ENCODE measurements around the gene PLXNA4.

DNA sequence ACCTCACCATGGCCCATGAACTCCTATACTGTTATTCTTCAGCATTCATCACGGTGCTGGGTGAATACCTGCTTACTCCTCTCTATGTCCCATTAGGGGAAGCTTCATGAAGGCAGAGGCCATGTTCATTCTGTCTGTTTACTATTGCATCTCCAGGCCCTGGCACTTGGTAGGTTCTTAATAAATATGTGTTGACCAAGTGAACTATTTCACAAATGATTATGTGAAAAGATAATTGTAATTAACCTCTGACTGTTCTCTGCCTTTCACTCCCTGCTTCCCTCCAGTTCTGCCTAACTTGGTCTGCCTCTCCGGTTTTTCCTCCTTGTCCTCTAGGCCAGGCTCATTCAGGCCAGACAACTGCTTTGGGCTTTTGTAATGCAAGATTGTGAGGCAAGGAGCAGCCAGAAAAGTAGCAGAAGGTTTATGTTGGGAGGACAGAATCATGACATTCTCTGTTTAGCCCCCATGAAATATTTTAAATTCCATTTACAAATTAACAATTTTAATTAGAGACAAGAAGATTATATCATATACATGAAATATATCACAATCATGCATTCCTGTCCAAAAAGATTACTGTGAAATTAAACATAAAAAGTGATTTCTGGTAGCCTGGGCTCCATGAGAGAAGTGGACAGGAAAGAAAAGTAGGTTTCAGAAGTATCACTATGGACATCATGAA is 42.1 kb upstream of the PLXNA4 start:
- TF ChIP-seq, protein P1, sequence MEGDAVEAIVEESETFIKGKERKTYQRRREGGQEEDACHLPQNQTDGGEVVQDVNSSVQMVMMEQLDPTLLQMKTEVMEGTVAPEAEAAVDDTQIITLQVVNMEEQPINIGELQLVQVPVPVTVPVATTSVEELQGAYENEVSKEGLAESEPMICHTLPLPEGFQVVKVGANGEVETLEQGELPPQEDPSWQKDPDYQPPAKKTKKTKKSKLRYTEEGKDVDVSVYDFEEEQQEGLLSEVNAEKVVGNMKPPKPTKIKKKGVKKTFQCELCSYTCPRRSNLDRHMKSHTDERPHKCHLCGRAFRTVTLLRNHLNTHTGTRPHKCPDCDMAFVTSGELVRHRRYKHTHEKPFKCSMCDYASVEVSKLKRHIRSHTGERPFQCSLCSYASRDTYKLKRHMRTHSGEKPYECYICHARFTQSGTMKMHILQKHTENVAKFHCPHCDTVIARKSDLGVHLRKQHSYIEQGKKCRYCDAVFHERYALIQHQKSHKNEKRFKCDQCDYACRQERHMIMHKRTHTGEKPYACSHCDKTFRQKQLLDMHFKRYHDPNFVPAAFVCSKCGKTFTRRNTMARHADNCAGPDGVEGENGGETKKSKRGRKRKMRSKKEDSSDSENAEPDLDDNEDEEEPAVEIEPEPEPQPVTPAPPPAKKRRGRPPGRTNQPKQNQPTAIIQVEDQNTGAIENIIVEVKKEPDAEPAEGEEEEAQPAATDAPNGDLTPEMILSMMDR (conservative IDR thresholded peaks at IDR 0.05; ENCODE audit: low read depth in 2 of 2): no peak
- TF ChIP-seq POLR2AphosphoS5 (IDR thresholded peaks at IDR 0.05; ENCODE audit: low read depth): no peak
- no peak for TF ChIP-seq EZH2 (IDR thresholded peaks at IDR 0.05; ENCODE audit: low read depth, unreplicated experiment)

All from GM23338 (cell line).